Globus pallidus (tissue), 1 donor: ENCODE measurements around the gene MRPL14.

Experiments used
- DNase-seq: peaks from one replicate; pipeline ENCODE4 v3.0.0-alpha.2; 2015; ENCODE audit warnings: low spot score

MRPL14 gene

GRCh38 chr6:44064948-44065272 is 62.3 kb downstream of the MRPL14 start:
- no peak for DNase-seq

GRCh38 chr6:44064089-44064947 is 62.9 kb downstream of the MRPL14 start:
- no peak for DNase-seq

GRCh38 chr6:44063561-44064059 is 63.6 kb downstream of the MRPL14 start:
- DNase-seq, result no peak
